PC-3 (cell line): Measurements from ENCODE around the gene CCDC30. TPM values are rescaled to one million over a fixed set of nuclear protein-coding genes. Genes with fewer than 3 reads are reported as not detected.

Experiments
- ATAC-seq: fragments of 200-7000 bp; cut with Tn5 transposase; 2 replicates; pipeline ENCODE4 v1.9.1; 2020; ENCODE audit warnings: mild to moderate bottlenecking, moderate library complexity
- BruUV-seq: library from RNA; stranded (reverse); fragments of 400-500 nt; replicated peaks from 2 replicates; lab custom pipeline; 2021; lab: Mats Ljungman, UMichigan
- CTCF ChIA-PET: fragments of 300-600 bp; sonication (Branson Sonifier 250); formaldehyde crosslinking; loops from one replicate; lab custom pipeline; 2022; ENCODE audit warnings: antibody characterized with exemption; lab: Charles Lee
- POLR2A ChIA-PET: fragments of 300-600 bp; sonication (Branson Sonifier 250); formaldehyde crosslinking; loops from one replicate; lab custom pipeline; 2022; ENCODE audit warnings: antibody characterized with exemption; ENCODE audit not compliant: unreplicated experiment; lab: Charles Lee
- DNase-seq: peaks from one replicate; pipeline ENCODE4 v3.0.0-alpha.2; 2015
- H2AFZ ChIP-seq: fragments of 300-600 bp; sonication (generic); 2 replicates; pipeline ENCODE4 v1.6.0; 2016; ENCODE audit warnings: antibody characterized with exemption, low read length
- H3F3A ChIP-seq: fragments of 300-600 bp; sonication (generic); one replicate; pipeline ENCODE4 v1.6.0; 2017; ENCODE audit warnings: antibody characterized with exemption, low read length, control low read depth, mild to moderate bottlenecking; ENCODE audit not compliant: unreplicated experiment
- H3K27ac ChIP-seq: fragments of 300-600 bp; sonication (generic); 2 replicates; pipeline ENCODE4 v1.5.1; 2016; ENCODE audit warnings: mild to moderate bottlenecking, low read length
- H3K27me3 ChIP-seq: fragments of 300-600 bp; sonication (generic); 2 replicates; pipeline ENCODE4 v1.6.1; 2016; ENCODE audit warnings: low read length, mixed read lengths
- H3K36me3 ChIP-seq: fragments of 300-600 bp; sonication (generic); 2 replicates; pipeline ENCODE4 v1.6.1; 2016; ENCODE audit warnings: low read depth, mixed run types, low read length, mixed read lengths
- H3K4me1 ChIP-seq: fragments of 300-600 bp; sonication (generic); 2 replicates; pipeline ENCODE4 v1.5.1; 2016; ENCODE audit warnings: low read length; ENCODE audit not compliant: insufficient read depth
- H3K4me2 ChIP-seq: fragments of 300-600 bp; sonication (generic); 2 replicates; pipeline ENCODE4 v1.6.0; 2016; ENCODE audit warnings: low read length
- H3K4me3 ChIP-seq: fragments of 300-600 bp; sonication (generic); 2 replicates; pipeline ENCODE4 v1.5.1; 2016; ENCODE audit warnings: mild to moderate bottlenecking, low read length, mixed read lengths
- H3K79me2 ChIP-seq: fragments of 300-600 bp; sonication (generic); 2 replicates; pipeline ENCODE4 v1.6.1; 2017; ENCODE audit warnings: low read length, mixed read lengths
- H3K9ac ChIP-seq: fragments of 300-600 bp; sonication (generic); 2 replicates; pipeline ENCODE4 v1.6.0; 2016; ENCODE audit warnings: mild to moderate bottlenecking, low read length
- H3K9me2 ChIP-seq: fragments of 300-600 bp; sonication (generic); replicated peaks from 2 replicates; pipeline ENCODE4 v1.6.1; 2016; ENCODE audit warnings: mixed run types, low read length, mixed read lengths
- H3K9me3 ChIP-seq: fragments of 300-600 bp; sonication (generic); 2 replicates; pipeline ENCODE4 v1.6.1; 2016; ENCODE audit warnings: low read length, mixed read lengths
- H4K20me1 ChIP-seq: fragments of 300-600 bp; sonication (generic); 2 replicates; pipeline ENCODE4 v1.6.1; 2016; ENCODE audit warnings: low read length, mixed read lengths
- CTCF ChIP-seq: fragments of 300-600 bp; sonication (generic); conservative IDR thresholded peaks from 2 replicates; pipeline ENCODE4 v1.5.1; 2017; ENCODE audit warnings: antibody characterized with exemption, low read depth, mild to moderate bottlenecking, low read length
- EZH2 ChIP-seq: fragments of 300-600 bp; sonication (generic); IDR thresholded peaks from one replicate; pipeline ENCODE4 v1.6.1; 2017; ENCODE audit warnings: antibody characterized with exemption, mild to moderate bottlenecking, low read length; ENCODE audit not compliant: unreplicated experiment
- EZH2phosphoT487 ChIP-seq: fragments of 300-600 bp; sonication (generic); IDR thresholded peaks from 2 replicates; pipeline ENCODE4 v1.6.1; 2018; ENCODE audit warnings: mild to moderate bottlenecking, antibody characterized with exemption, low read length, borderline replicate concordance
- intact Hi-C: fragments of 100-400 bp; cut with micrococcal nuclease; formaldehyde crosslinking; loops from 2 replicates; pipeline ENCODE4 v1.9.0; 2023
- total RNA-seq: library from RNA; depleted of rRNA; stranded (reverse); fragments of >200 nt; gene quantifications from 2 replicates; pipeline ENCODE4 v1.2.3, GENCODE V29; 2014

Gene CCDC30
- total RNA-seq, 1 experiment from 2014 or later = 0.58 TPM

- no peak overlapping the region for H2AFZ ChIP-seq
- CTCF ChIA-PET = no interaction called here
Observed at GRCh38 chr1:42420121-42420520, 43.0 kb upstream of the CCDC30 start.

GRCh38 chr1:42420911-42421585 lies 42.0 kb upstream of the CCDC30 start:
- Histone ChIP-seq H3K4me1 (peaks cover 16% of the 10 kb centered on the region), H3K9ac (no peak overlapping the region), H2AFZ (no peak overlapping the region), H3K36me3 (no peaks in the 10 kb centered on the region), H4K20me1 (no peaks in the 10 kb centered on the region), H3K4me2 (no peak overlapping the region), H3K9me2 (no peaks in the 10 kb centered on the region), H3K27me3 (no peaks in the 10 kb centered on the region), H3K79me2 (no peaks in the 10 kb centered on the region), H3K27ac (no peak overlapping the region), H3K9me3 (no peaks in the 10 kb centered on the region), H3K4me3 (no peak overlapping the region), H3F3A (no peaks in the 10 kb centered on the region)
- ATAC-seq = peak; percentile 33; the same call in 1 of the 2 replicates
- BruUV-seq = no TSS peak
- intact Hi-C loops = no loop called here
- DNase-seq = peak; percentile 41
- POLR2A ChIA-PET = no interaction called here
- CTCF ChIA-PET = no interaction called here
- TF ChIP-seq CTCF (no peak), EZH2 (no peak), EZH2phosphoT487 (no peak)

More at GRCh38 chr1:42420121-42420520, 43.0 kb upstream of the CCDC30 start:
- H3K27me3 ChIP-seq = no peaks in the 10 kb centered on the region
- no peak overlapping the region for H3K4me2 ChIP-seq
- POLR2A ChIA-PET = no interaction called here
- no peak overlapping the region for H3K4me3 ChIP-seq
- H3K27ac ChIP-seq = no peak overlapping the region
- no peaks in the 10 kb centered on the region for H3K36me3 ChIP-seq
- no peaks in the 10 kb centered on the region for H3K9me2 ChIP-seq
- DNase-seq = no peak
- BruUV-seq = no TSS peak
- TF ChIP-seq CTCF (no peak), EZH2phosphoT487 (no peak), EZH2 (no peak)
- H3K79me2 ChIP-seq = no peaks in the 10 kb centered on the region
- no peak overlapping the region for H3K9ac ChIP-seq
- no peaks in the 10 kb centered on the region for H3F3A ChIP-seq
- H3K4me1 ChIP-seq = peaks cover 16% of the 10 kb centered on the region
- ATAC-seq = no peak
- intact Hi-C loops = no loop called here
- H4K20me1 ChIP-seq = no peaks in the 10 kb centered on the region
- no peaks in the 10 kb centered on the region for H3K9me3 ChIP-seq

GRCh38 chr1:42422737-42423136 lies 40.3 kb upstream of the CCDC30 start:
- no peak overlapping the region for H3K4me2 ChIP-seq
- H3K4me3 ChIP-seq = no peak overlapping the region
- no peaks in the 10 kb centered on the region for H3K27me3 ChIP-seq
- intact Hi-C loops = no loop called here
- H2AFZ ChIP-seq = no peak overlapping the region
- no peaks in the 10 kb centered on the region for H3K9me3 ChIP-seq
- TF ChIP-seq EZH2phosphoT487 (no peak), CTCF (no peak), EZH2 (no peak)
- no peaks in the 10 kb centered on the region for H3K36me3 ChIP-seq
- no peaks in the 10 kb centered on the region for H3F3A ChIP-seq
- BruUV-seq = no TSS peak
- DNase-seq = no peak
- H3K79me2 ChIP-seq = no peaks in the 10 kb centered on the region
- no peaks in the 10 kb centered on the region for H4K20me1 ChIP-seq
- H3K27ac ChIP-seq = no peak overlapping the region
- H3K9me2 ChIP-seq = no peaks in the 10 kb centered on the region
- peaks cover 29% of the 10 kb centered on the region for H3K4me1 ChIP-seq
- POLR2A ChIA-PET = no interaction called here
- CTCF ChIA-PET = no interaction called here
- H3K9ac ChIP-seq = no peak overlapping the region
- no peak for ATAC-seq
